B cell (primary cell): Measurements from ENCODE around the gene YWHAG. TPM values are rescaled to one million over a fixed set of nuclear protein-coding genes. Genes with fewer than 3 reads are reported as not detected.

Experiments used
- ATAC-seq: fragments of 200-7000 bp; cut with Tn5 transposase; one replicate; pipeline ENCODE4 v1.10.0; 2021; ENCODE audit warnings: low read depth, mild to moderate bottlenecking, moderate number of reproducible peaks, moderate library complexity
- CTCF ChIA-PET: fragments of 350-600 bp; sonication (Branson Sonifier 250); formaldehyde crosslinking; loops from one replicate; lab custom pipeline; 2021; ENCODE audit warnings: antibody characterized with exemption, inconsistent platforms; lab: Charles Lee
- POLR2A ChIA-PET: fragments of 350-600 bp; sonication (Branson Sonifier 250); formaldehyde crosslinking; loops from one replicate; lab custom pipeline; 2021; ENCODE audit warnings: antibody characterized with exemption; lab: Charles Lee
- DNase-seq: peaks from one replicate; pipeline ENCODE4 v3.0.0; 2013
- H2AFZ ChIP-seq: 2 replicates; pipeline ENCODE4 v1.6.1; 2012; ENCODE audit warnings: mild to moderate bottlenecking, low read depth, low read length; ENCODE audit not compliant: insufficient read depth, poor library complexity, severe bottlenecking
- H3K27ac ChIP-seq, 2 donors: 1 replicate in 1 of 2; 2 replicates in 1 of 2; pipeline ENCODE4 v1.5.1; 2012 to 2013; ENCODE audit warnings: low read length in 2 of 2, mild to moderate bottlenecking in 2 of 2, moderate library complexity in 1 of 2
- H3K27me3 ChIP-seq, 4 experiments: fragments of 200-600 bp in 1 of 4; sonication (generic) in 1 of 4; replicated peaks in 1 of 4; 1 replicate in 2 of 4; 2 replicates in 2 of 4; pipeline versions ENCODE4 v1.6.1 to v1.7.0; 2013 to 2016; ENCODE audit warnings: low read length in 3 of 4, mild to moderate bottlenecking in 2 of 4, mixed read lengths in 1 of 4, moderate library complexity in 1 of 4; ENCODE audit not compliant: insufficient read depth in 4 of 4, control insufficient read depth in 3 of 4; ENCODE audit errors: control extremely low read depth in 1 of 4
- H3K36me3 ChIP-seq, 2 experiments: replicated peaks in 1 of 2; 1 replicate in 1 of 2; 2 replicates in 1 of 2; pipeline versions ENCODE4 v1.6.1 to v1.7.1; 2013; ENCODE audit warnings: low read length in 1 of 2; ENCODE audit not compliant: insufficient read depth in 2 of 2, control insufficient read depth in 1 of 2; ENCODE audit errors: control extremely low read depth in 1 of 2, extremely low read depth in 1 of 2
- H3K4me1 ChIP-seq, 2 donors: fragments of 200-600 bp in 1 of 2; sonication (generic) in 1 of 2; 1 replicate in 1 of 2; 2 replicates in 1 of 2; pipeline versions ENCODE4 v1.5.1 to v1.6.1; 2013 to 2017; ENCODE audit warnings: low read length in 2 of 2; ENCODE audit not compliant: control insufficient read depth in 2 of 2, insufficient read depth in 2 of 2
- H3K4me2 ChIP-seq: replicated peaks from 2 replicates; pipeline ENCODE3; 2012; ENCODE audit warnings: mild to moderate bottlenecking, low read depth, low read length; ENCODE audit not compliant: poor library complexity, severe bottlenecking
- H3K4me3 ChIP-seq, 5 experiments: fragments of 200-600 bp in 1 of 5; sonication (generic) in 1 of 5; 1 replicate in 3 of 5; 2 replicates in 2 of 5; pipeline versions ENCODE4 v1.5.1 to v1.7.0; 2011 to 2016; ENCODE audit warnings: low read length in 4 of 5, mild to moderate bottlenecking in 4 of 5, low read depth in 2 of 5, control low read depth in 1 of 5, moderate library complexity in 1 of 5; ENCODE audit not compliant: insufficient read depth in 1 of 5; ENCODE audit errors: control extremely low read depth in 1 of 5, extremely low read depth in 1 of 5
- H3K79me2 ChIP-seq: fragments of 200-600 bp; sonication (generic); one replicate; pipeline ENCODE4 v1.6.0; 2016; ENCODE audit warnings: low read length; ENCODE audit not compliant: control insufficient read depth, insufficient read depth
- H3K9ac ChIP-seq: fragments of 200-600 bp; sonication (generic); 2 replicates; pipeline ENCODE4 v1.6.1; 2017; ENCODE audit warnings: mild to moderate bottlenecking, low read length, moderate library complexity
- H3K9me3 ChIP-seq, 3 donors: one replicate each; pipeline versions ENCODE4 v1.6.1 to v1.7.1; 2013; ENCODE audit warnings: low read length in 2 of 3; ENCODE audit not compliant: control insufficient read depth in 2 of 3, insufficient read depth in 1 of 3; ENCODE audit errors: control extremely low read depth in 1 of 3
- H4K20me1 ChIP-seq: 2 replicates; pipeline ENCODE4 v1.6.0; 2012; ENCODE audit warnings: mild to moderate bottlenecking, low read length; ENCODE audit not compliant: insufficient read depth, control insufficient read depth, poor library complexity, severe bottlenecking
- H3K27ac Mint-ChIP-seq: one replicate; pipeline ENCODE4 v1.8.0; 2021; ENCODE audit warnings: mixed read lengths
- H3K27me3 Mint-ChIP-seq: one replicate; pipeline ENCODE4 v1.8.0; 2021; ENCODE audit warnings: mixed read lengths
- H3K4me1 Mint-ChIP-seq: one replicate; pipeline ENCODE4 v1.8.0; 2021; ENCODE audit warnings: mixed read lengths
- H3K4me3 Mint-ChIP-seq: one replicate; pipeline ENCODE4 v1.8.0; 2021; ENCODE audit warnings: mixed read lengths
- H3K9me3 Mint-ChIP-seq: one replicate; pipeline ENCODE4 v1.8.0; 2022; ENCODE audit warnings: mixed read lengths; ENCODE audit not compliant: insufficient read depth
- EZH2 ChIP-seq: IDR thresholded peaks from 2 replicates; pipeline ENCODE4 v1.6.1; 2012; ENCODE audit warnings: borderline replicate concordance, low read depth, mild to moderate bottlenecking, moderate library complexity, low read length; ENCODE audit not compliant: insufficient read depth, poor library complexity, severe bottlenecking
- WGBS: methylation state at CpG from one replicate; pipeline ENCODE4 v1.1.5; 2013; ENCODE audit warnings: missing lambda C conversion rate; ENCODE audit not compliant: insufficient coverage; 5-methylcytosine and 5-hydroxymethylcytosine counted together
- intact Hi-C: fragments of 100-400 bp; cut with micrococcal nuclease; formaldehyde crosslinking; loops from one replicate; pipeline ENCODE4 v1.10.0; 2022
- polyA plus RNA-seq: library from polyadenylated mRNA; depleted of rRNA; stranded (reverse); fragments of >200 nt; gene quantifications from 2 replicates; pipeline ENCODE4 v1.2.3, GENCODE V29; 2012
- total RNA-seq, 2 donors: library from RNA; stranded (reverse); fragments of 120-200 nt in 1 of 2; gene quantifications; 1 replicate in 1 of 2; 2 replicates in 1 of 2; pipeline versions ENCODE4 v1.2.3 to v1.2.4, GENCODE V29; 2013 to 2022
- TF ChIP-seq, protein P1 (sequence below): fragments of 200-600 bp; IDR thresholded peaks from one replicate; pipeline ENCODE4 v1.8.0; 2022; ENCODE audit warnings: antibody characterized with exemption, mild to moderate bottlenecking

Gene YWHAG
- total and polyA plus RNA-seq, 2 donors (not counting 1 experiment from before 2014, with no cell fraction given), result 6.6 to 51.6 TPM

- no peak overlapping the region for H3K9ac ChIP-seq
- no peak overlapping the region for H3K4me3 ChIP-seq
- 96% methylated on average over 3 of the region's 7 CpGs for WGBS
- no peaks in the 10 kb centered on the region for H3K27me3 ChIP-seq
- Mint-ChIP-seq H3K9me3 (no peaks in the 10 kb centered on the region), H3K27me3 (no peaks in the 10 kb centered on the region), H3K4me1 (peaks cover 40% of the 10 kb centered on the region), H3K4me3 (no peak overlapping the region), H3K27ac (no peak overlapping the region)
- DNase-seq, result no peak
- POLR2A ChIA-PET, result no interaction called here
- intact Hi-C loops, result no loop called here
- H4K20me1 ChIP-seq, result peaks cover 97% of the 10 kb centered on the region
- CTCF ChIA-PET, result interaction anchor here (1.1 kb wide), 1 partner anchor 59 kb away, joined by 3 read pairs; no protein-coding TSS in a partner anchor
- no peak overlapping the region for H2AFZ ChIP-seq
- peaks cover 3 to 44% of the 10 kb centered on the region in 2 experiments for H3K36me3 ChIP-seq
- no peak for TF ChIP-seq EZH2
- TF ChIP-seq, protein P1, sequence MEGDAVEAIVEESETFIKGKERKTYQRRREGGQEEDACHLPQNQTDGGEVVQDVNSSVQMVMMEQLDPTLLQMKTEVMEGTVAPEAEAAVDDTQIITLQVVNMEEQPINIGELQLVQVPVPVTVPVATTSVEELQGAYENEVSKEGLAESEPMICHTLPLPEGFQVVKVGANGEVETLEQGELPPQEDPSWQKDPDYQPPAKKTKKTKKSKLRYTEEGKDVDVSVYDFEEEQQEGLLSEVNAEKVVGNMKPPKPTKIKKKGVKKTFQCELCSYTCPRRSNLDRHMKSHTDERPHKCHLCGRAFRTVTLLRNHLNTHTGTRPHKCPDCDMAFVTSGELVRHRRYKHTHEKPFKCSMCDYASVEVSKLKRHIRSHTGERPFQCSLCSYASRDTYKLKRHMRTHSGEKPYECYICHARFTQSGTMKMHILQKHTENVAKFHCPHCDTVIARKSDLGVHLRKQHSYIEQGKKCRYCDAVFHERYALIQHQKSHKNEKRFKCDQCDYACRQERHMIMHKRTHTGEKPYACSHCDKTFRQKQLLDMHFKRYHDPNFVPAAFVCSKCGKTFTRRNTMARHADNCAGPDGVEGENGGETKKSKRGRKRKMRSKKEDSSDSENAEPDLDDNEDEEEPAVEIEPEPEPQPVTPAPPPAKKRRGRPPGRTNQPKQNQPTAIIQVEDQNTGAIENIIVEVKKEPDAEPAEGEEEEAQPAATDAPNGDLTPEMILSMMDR, result no peak
- H3K79me2 ChIP-seq, result peaks cover 100% of the 10 kb centered on the region
- no peak overlapping the region for H3K27ac ChIP-seq
- H3K4me1 ChIP-seq, result no peaks in the 10 kb centered on the region
- H3K9me3 ChIP-seq, result no peaks in the 10 kb centered on the region
- no peak for ATAC-seq
- H3K4me2 ChIP-seq, result no peak overlapping the region
Observed at GRCh38 chr7:76351372-76351771, 7.4 kb downstream of the YWHAG start.

GRCh38 chr7:76349313-76349885, 9.4 kb downstream of the YWHAG start:
- H3K4me1 Mint-ChIP-seq, result peaks cover 26% of the 10 kb centered on the region

More at GRCh38 chr7:76349313-76349885, 9.4 kb downstream of the YWHAG start:
- Histone ChIP-seq H3K79me2 (peaks cover 99% of the 10 kb centered on the region), H2AFZ (no peak overlapping the region), H3K4me3 (no peak overlapping the region), H3K9ac (no peak overlapping the region), H3K27ac (no peak overlapping the region), H3K4me1 (no peaks in the 10 kb centered on the region), H3K9me3 (no peaks in the 10 kb centered on the region), H4K20me1 (peaks cover 95% of the 10 kb centered on the region), H3K4me2 (no peak overlapping the region), H3K27me3 (no peaks in the 10 kb centered on the region), H3K36me3 (peaks cover 3 to 51% of the 10 kb centered on the region in 2 experiments)
- Mint-ChIP-seq H3K27ac (no peak overlapping the region), H3K4me3 (no peak overlapping the region), H3K27me3 (no peaks in the 10 kb centered on the region), H3K9me3 (no peaks in the 10 kb centered on the region)
- intact Hi-C loops, result no loop called here
- WGBS, result 83% methylated on average over 2 of the region's 8 CpGs
- ChIA-PET CTCF (no interaction called here), POLR2A (no interaction called here)
- no peak for DNase-seq
- no peak for ATAC-seq
- no peak for TF ChIP-seq EZH2
- TF ChIP-seq, protein P1, result no peak
